Pancreas (tissue), 10 donors: ENCODE measurements around the gene TSPAN15. TPM values are rescaled to one million over a fixed set of nuclear protein-coding genes. Genes with fewer than 3 reads are reported as not detected.

Source experiments
- ATAC-seq, 4 donors: fragments of 200-7000 bp; cut with Tn5 transposase; one replicate each; pipeline versions ENCODE4 v1.8.0 to v1.9.1; 2020; ENCODE audit warnings: mild to moderate bottlenecking in 4 of 4, moderate library complexity in 4 of 4
- DNase-seq, 6 donors: peaks; one replicate each; pipeline ENCODE4 v3.0.0-alpha.2; 2020
- FAIRE-seq: peaks from 2 replicates; lab custom pipeline; 2012; peaks lifted over from hg19 to GRCh38; lab: Jason Lieb, UNC
- H3K27ac ChIP-seq, 4 donors: fragments of 200-600 bp; sonication (generic); 1 replicate in 3 of 4; 2 replicates in 1 of 4; pipeline versions ENCODE4 v1.5.0 to v1.8.0; 2020
- H3K27me3 ChIP-seq, 4 donors: fragments of 200-600 bp; one replicate each; pipeline ENCODE4 v1.8.0; 2021
- H3K36me3 ChIP-seq, 3 donors: fragments of 200-600 bp; sonication (generic) in 1 of 3; one replicate each; pipeline versions ENCODE4 v1.5.0 to v1.8.0; 2020 to 2021
- H3K4me1 ChIP-seq, 3 donors: fragments of 200-600 bp; one replicate each; pipeline ENCODE4 v1.8.0; 2021
- H3K4me3 ChIP-seq, 4 donors: fragments of 200-600 bp; sonication (generic) in 2 of 4; one replicate each; pipeline versions ENCODE4 v1.5.0 to v1.8.0; 2020 to 2021
- H3K9me3 ChIP-seq, 4 donors: fragments of 200-600 bp; one replicate each; pipeline ENCODE4 v1.8.0; 2021
- WGBS, 2 donors: extraction: QIAGEN DNeasy Blood & Tissue Kit; methylation state at CpG; one replicate each; pipeline ENCODE4 v1.1.7; 2013; 5-methylcytosine and 5-hydroxymethylcytosine counted together
- intact Hi-C, 3 donors: fragments of 100-400 bp; cut with DNase I; formaldehyde crosslinking; loops; one replicate each; pipeline versions ENCODE4 v1.11.1 to v1.14.2; 2022
- polyA plus RNA-seq, 2 donors: library from polyadenylated mRNA; stranded (reverse); fragments of 200-250 nt; gene quantifications; one replicate each; pipeline ENCODE4 v1.2.3, GENCODE V29; 2013
- total RNA-seq, 6 donors: library from RNA; stranded (reverse); fragmentation: NEBNext Ultra II Directional in 4 of 6; extraction: Animal tissue kit (Norgen Biotek cat#: 25700) in 4 of 6; gene quantifications; one replicate each; pipeline versions ENCODE4 v1.2.1 to v1.2.4, GENCODE V29; 2021 to 2023
- TF ChIP-seq, protein P1 (sequence below), 4 donors: fragments of 200-600 bp; sonication (generic) in 3 of 4; IDR thresholded peaks; one replicate each; pipeline versions ENCODE4 v1.5.0 to v1.8.0; 2021; ENCODE audit warnings: antibody characterized with exemption in 4 of 4
- donor health status: healthy with polysubstance abuse.
- donor health status: DM: no; HTN: no; CAD: no; lungs with moderate emphysema.
- donor health status: DM: no; HTN: no; CAD: no.
- donor health status: control.
- donor health status: control.
- donor health status: Bipolar disorder and iron deficiency.
- donor health status: DM: yes; HTN: yes; CAD: no.
- donor health status: DM: no; HTN: no; CAD: no.
- donor health status: DM: no; HTN: no; CAD: no.
- donor health status: DM: yes; HTN: yes; CAD: no.

TSPAN15 gene
- total and polyA plus RNA-seq, 8 donors = 10.9 to 49.2 (median 17.6) TPM

DNA sequence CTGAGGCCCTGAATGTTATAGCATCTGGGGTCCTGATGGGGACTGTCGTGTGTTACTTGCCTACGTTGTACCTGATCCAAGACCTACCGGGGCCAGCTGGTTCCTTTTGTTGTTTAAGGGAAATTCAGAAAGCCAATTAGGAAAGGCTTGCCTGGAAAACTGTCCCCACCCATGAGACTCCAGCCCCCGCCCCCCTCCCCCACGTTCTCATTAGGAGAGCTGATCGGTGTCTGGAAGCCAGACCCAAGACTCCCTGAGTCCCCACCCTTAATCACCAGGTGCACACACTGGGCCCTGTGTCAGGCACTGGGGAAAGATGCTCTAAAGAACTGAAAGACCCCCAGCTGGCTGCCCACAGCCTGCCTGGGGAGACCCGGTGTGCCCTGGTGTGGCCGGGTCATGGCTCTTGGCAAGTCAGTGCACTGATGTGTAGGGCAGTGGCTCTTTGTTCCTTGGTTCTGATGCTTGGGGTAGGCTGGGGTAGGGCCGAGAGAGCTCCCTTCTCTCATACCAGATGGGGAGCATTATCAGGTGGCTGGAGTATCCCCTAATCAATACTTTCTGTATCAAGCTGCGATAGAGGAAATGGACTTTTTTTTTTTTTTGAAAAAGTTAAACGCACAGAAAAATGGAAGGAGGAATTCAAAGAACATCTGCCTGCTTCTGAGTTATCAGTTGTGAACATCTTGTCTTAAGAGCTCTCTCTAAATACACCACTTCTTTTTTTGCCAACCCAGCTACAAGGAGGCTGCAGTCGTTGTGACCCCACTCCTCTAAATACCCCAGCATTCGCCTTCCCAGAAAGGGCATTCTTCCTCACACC is 16.9 kb downstream of the TSPAN15 start:
- intact Hi-C loops = no loop called here
- Histone ChIP-seq H3K27ac (peak overlapping the region in 2 of 4 donors; percentile 41 to 51), H3K4me1 (peaks cover 0 to 7% (median 4%) of the 10 kb centered on the region in 3 donors), H3K27me3 (no peaks in the 10 kb centered on the region), H3K9me3 (no peaks in the 10 kb centered on the region), H3K36me3 (no peaks in the 10 kb centered on the region), H3K4me3 (no peak overlapping the region)
- ATAC-seq (no peak), DNase-seq (no peak), FAIRE-seq (no peak)
- TF ChIP-seq, protein P1, sequence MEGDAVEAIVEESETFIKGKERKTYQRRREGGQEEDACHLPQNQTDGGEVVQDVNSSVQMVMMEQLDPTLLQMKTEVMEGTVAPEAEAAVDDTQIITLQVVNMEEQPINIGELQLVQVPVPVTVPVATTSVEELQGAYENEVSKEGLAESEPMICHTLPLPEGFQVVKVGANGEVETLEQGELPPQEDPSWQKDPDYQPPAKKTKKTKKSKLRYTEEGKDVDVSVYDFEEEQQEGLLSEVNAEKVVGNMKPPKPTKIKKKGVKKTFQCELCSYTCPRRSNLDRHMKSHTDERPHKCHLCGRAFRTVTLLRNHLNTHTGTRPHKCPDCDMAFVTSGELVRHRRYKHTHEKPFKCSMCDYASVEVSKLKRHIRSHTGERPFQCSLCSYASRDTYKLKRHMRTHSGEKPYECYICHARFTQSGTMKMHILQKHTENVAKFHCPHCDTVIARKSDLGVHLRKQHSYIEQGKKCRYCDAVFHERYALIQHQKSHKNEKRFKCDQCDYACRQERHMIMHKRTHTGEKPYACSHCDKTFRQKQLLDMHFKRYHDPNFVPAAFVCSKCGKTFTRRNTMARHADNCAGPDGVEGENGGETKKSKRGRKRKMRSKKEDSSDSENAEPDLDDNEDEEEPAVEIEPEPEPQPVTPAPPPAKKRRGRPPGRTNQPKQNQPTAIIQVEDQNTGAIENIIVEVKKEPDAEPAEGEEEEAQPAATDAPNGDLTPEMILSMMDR (IDR thresholded peaks at IDR 0.05) = no peak
- 67 to 71% methylated on average over 13 of the region's 13 CpGs for WGBS, 2 donors

DNA sequence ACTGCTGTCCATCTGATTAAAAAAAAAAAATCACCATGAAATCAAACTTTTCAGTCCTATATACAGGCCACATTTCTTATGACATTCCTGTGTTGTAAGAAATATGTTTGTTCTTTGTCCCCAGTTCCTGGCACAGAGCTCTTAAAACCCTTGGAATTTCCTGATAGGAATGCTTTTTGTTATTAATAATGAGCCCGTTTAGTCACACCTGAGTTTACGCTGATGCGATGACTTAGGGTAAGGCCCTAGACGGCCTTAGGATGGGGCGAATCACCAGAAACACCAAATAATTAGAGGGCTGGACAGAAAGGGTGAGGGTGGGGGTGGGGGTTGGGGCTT is 17.5 kb downstream of the TSPAN15 start:
- H3K27ac ChIP-seq = peak overlapping the region in 2 of 4 donors; percentile 41 to 51
- H3K4me1 ChIP-seq = peaks cover 0 to 7% (median 4%) of the 10 kb centered on the region in 3 donors
- H3K27me3 ChIP-seq = no peaks in the 10 kb centered on the region
- no peaks in the 10 kb centered on the region for H3K36me3 ChIP-seq
- 51 to 55% methylated on average over 5 of the region's 5 CpGs for WGBS, 2 donors
- intact Hi-C loops = no loop called here
- H3K4me3 ChIP-seq = no peak overlapping the region
- no peaks in the 10 kb centered on the region for H3K9me3 ChIP-seq
- TF ChIP-seq, protein P1 (IDR thresholded peaks at IDR 0.05) = no peak
- ATAC-seq = peak in 3 of 4 donors; percentile 52 to 63 (median 63)
- no peak for FAIRE-seq
- no peak for DNase-seq

DNA sequence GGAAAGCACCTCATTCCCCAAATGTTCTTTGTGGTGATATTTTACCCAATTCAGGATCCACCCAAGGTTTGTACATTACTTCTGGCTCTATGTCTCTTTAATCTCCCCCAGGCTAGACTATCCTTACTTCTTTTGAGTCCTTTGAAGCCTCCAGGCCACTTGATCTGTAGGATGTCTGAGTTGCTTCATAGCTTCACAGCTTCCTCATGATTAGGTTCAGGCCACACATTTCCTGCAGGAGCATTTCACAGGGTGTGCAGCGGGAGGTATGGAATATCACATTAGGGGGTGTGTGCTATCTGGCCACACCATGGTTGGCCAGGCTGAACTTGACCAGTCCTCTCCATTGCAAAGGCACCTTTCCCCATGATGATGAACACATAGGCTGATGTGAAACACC is 18.7 kb downstream of the TSPAN15 start:
- H3K4me1 ChIP-seq = peaks cover 0 to 7% (median 4%) of the 10 kb centered on the region in 3 donors
- no peaks in the 10 kb centered on the region for H3K36me3 ChIP-seq
- TF ChIP-seq, protein P1 (IDR thresholded peaks at IDR 0.05) = no peak
- no peak overlapping the region for H3K27ac ChIP-seq
- intact Hi-C loops = no loop called here
- DNase-seq (peak in 1 of 6 donors; percentile 8), FAIRE-seq (no peak), ATAC-seq (no peak)
- no peaks in the 10 kb centered on the region for H3K27me3 ChIP-seq
- 95 to 100% methylated on average over 1 of the region's 1 CpG for WGBS, 2 donors
- H3K4me3 ChIP-seq = no peak overlapping the region
- no peaks in the 10 kb centered on the region for H3K9me3 ChIP-seq

DNA sequence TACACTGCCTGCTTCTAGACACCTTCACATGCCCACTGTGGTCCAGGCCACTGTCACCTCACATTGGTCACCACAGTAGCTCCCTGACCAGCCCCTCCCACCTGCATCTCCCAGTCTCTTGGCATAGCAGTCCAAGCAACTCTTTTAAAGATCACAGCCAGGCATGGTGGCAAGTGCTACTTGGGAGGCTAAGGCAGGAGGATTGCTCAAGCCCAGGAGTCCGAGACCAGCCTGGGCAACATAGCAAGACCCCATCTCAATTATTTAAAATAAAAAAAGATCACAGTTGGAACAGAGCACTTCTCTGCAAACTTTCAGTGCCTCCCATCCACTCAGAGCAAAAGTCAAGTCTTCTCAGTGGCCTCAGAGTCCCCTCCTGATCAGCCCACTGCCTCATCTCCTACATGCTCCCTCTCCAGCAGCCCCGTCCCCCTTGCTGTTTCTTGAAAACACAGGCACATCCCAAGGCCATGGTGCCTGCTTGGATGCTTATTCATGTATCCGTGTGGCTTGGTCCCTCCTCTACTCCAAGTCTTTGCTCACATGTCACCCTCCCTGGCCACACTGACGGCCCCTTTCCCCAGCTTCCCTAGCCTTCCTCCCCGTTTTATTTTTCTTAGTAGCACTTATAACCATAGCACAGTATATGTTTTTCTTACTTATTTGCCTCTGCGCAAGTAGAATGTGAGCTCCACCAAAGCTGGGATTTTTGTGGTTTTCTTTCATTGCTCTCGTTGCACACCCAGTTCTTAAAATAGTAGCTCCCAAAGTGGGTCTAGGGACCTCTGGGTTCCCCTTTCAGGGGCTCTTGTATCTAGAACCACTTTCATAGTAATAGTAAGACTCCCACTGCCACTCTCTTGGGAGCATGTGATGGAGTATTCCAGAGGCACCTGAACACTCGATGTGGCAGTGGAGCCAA is 19.5 kb downstream of the TSPAN15 start:
- peak in 1 of 6 donors; percentile 19 for DNase-seq
- TF ChIP-seq, protein P1 (IDR thresholded peaks at IDR 0.05) = no peak
- Histone ChIP-seq H3K36me3 (no peaks in the 10 kb centered on the region), H3K27me3 (no peaks in the 10 kb centered on the region), H3K27ac (no peak overlapping the region), H3K4me1 (peaks cover 0 to 7% (median 4%) of the 10 kb centered on the region in 3 donors), H3K4me3 (no peak overlapping the region), H3K9me3 (no peaks in the 10 kb centered on the region)
- intact Hi-C loops = no loop called here
- no peak for FAIRE-seq
- WGBS, 2 donors = 82 to 86% methylated on average over 8 of the region's 8 CpGs
- ATAC-seq = no peak
